GM12874 (cell line): ENCODE measurements around the gene UBE2I.

ENCODE experiments used
- TF ChIP-seq, protein P1 (sequence below): IDR thresholded peaks from 2 replicates; pipeline ENCODE4 v1.5.1; 2011; ENCODE audit warnings: low read depth, mild to moderate bottlenecking, control low read depth, low read length, moderate library complexity; ENCODE audit not compliant: insufficient read depth

The UBE2I gene

DNA sequence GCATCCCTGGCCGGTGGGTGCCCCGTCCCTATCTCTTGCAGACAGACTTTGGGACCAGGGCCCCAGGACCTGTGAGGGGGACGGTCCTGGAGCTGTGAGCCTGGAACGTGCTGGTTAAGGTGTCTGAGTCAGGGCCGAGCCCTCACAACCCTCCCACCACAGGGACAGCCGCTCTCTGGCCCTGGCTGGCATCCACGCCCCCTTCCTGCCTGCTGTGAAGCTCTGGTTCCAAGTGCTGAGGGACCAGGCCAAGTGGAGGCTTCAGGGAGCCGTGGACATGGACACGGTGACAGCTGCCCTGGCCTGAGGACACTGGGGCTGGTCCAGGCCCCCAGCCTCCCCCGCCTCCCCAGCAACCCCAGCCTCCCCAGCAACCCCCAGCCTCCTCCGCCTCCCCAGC, 35.7 kb downstream of the UBE2I start:
- TF ChIP-seq, protein P1, sequence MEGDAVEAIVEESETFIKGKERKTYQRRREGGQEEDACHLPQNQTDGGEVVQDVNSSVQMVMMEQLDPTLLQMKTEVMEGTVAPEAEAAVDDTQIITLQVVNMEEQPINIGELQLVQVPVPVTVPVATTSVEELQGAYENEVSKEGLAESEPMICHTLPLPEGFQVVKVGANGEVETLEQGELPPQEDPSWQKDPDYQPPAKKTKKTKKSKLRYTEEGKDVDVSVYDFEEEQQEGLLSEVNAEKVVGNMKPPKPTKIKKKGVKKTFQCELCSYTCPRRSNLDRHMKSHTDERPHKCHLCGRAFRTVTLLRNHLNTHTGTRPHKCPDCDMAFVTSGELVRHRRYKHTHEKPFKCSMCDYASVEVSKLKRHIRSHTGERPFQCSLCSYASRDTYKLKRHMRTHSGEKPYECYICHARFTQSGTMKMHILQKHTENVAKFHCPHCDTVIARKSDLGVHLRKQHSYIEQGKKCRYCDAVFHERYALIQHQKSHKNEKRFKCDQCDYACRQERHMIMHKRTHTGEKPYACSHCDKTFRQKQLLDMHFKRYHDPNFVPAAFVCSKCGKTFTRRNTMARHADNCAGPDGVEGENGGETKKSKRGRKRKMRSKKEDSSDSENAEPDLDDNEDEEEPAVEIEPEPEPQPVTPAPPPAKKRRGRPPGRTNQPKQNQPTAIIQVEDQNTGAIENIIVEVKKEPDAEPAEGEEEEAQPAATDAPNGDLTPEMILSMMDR: no peak

DNA sequence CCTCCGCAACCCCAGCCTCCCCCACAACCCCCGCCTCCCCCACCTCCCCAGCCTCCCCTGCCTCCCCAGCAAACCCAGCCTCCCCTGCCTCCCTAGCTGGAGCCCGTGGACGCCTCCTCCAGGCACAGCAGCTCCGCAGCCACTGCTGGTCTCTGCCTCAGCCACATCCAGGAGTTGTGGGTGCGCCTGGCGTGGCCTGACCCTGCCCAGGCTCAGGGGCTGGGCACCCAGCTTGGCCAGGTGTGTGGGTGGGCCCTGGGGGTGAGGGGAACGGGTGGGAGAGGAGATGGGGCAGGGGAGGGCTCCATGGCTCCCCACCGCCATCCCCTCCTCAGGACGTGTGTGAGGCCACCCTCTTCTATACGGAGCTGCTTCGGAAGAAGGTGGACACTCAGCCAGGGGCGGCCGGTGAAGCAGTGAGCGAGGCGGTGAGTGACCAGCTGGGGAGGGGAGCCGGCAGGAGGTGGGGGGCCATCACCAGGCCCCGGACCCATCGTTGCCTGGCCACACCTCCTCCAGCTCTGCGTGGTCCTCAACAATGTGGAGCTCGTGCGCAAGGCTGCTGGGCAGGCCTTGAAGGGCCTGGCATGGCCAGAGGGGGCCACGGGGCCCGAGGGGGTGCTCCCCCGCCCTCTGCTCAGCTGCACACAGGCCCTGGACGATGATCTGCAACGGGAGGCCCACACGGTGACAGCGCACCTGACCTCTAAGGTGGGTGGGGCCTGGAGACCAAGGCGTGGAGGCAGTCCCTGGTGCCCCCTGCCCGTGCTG, 36.4 kb downstream of the UBE2I start:
- TF ChIP-seq, protein P1: no peak

DNA sequence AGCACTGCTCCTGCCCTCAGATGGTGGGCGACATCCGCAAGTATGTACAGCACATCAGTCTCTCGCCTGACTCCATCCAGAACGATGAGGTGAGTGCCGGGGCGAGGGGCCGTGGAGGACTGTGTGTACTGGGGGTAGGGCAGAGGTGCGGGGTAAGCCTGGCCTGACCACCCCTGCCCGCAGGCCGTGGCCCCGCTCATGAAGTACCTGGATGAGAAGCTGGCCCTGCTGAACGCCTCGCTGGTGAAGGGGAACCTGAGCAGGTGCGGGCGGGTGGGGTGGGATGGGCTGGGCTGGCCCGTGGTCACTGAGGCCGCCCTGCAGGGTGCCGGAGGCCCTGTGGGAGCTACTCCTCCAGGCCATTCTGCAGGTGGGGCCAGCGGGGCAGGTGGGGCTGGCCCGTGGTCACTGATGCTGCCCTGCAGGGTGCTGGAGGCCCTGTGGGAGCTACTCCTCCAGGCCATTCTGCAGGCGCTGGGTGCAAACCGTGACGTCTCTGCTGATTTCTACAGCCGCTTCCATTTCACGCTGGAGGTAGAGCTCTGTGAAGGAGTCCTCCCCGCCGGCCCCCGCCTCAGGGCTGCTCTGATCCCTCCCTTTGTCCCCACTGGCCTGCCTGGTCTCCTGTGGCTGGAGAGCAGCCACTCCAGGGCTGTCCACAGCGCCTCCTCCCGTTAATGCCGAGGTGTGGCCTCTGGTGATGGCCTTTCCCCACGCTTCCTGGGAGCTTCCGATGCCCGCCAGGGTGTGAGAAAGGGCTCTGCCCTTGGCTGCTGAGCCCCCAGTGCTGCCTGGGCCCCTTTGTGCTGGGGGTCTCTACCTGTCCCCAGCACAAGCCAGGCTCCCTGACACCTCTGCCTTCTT, 37.2 kb downstream of the UBE2I start:
- TF ChIP-seq, protein P1: no peak

DNA sequence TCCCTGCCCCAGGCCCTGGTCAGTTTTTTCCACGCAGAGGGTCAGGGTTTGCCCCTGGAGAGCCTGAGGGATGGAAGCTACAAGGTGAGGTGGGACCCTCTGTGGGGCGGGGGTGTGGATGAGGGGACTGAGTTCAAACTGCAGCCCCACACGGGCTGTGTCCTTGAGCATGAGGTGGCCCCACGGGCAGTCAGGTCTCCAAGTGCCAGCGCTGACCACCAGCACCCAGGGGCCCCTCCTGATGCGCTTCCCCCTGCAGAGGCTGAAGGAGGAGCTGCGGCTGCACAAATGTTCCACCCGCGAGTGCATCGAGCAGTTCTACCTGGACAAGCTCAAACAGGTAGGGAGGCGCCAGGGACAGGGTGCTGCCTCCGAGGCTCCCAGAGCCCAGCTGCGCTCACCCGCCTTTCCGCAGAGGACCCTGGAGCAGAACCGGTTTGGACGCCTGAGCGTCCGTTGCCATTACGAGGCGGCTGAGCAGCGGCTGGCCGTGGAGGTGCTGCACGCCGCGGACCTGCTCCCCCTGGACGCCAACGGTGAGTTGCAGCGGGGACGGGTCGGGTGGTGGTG, 37.9 kb downstream of the UBE2I start:
- TF ChIP-seq, protein P1: no peak

DNA sequence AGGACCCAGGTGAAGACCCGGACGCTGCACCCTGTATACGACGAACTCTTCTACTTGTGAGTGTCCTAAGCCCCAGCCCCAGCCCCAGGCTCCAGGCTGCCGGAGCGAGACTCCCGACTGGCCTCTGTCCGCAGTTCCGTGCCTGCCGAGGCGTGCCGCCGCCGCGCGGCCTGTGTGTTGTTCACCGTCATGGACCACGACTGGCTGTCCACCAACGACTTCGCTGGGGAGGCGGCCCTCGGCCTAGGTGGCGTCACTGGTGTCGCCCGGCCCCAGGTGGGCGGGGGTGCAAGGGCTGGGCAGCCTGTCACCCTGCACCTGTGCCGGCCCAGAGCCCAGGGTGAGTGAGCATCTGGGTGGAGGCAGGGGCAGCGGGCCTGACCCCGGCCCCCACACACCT, 38.5 kb downstream of the UBE2I start:
- TF ChIP-seq, protein P1: no peak

DNA sequence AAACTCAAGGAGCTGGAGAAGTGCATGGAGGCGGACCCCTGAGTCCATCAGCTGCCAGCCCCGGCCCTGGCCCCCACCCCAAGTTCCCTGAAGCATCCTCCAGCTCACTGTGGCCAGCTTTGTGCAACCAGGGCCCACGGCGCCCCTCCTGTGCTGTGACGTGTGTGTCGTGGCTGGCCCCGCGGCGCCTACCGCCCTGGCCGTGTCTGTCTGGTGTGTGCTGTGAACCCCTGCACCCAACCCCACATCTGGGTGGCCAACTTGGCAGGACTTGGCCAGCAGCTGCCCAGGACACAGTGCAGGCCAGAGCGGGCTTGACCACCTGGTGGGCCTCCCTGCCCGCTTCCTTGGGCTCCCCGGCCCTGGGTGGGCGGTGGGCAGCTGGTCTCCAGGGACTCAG, 39.0 kb downstream of the UBE2I start:
- TF ChIP-seq, protein P1: no peak

DNA sequence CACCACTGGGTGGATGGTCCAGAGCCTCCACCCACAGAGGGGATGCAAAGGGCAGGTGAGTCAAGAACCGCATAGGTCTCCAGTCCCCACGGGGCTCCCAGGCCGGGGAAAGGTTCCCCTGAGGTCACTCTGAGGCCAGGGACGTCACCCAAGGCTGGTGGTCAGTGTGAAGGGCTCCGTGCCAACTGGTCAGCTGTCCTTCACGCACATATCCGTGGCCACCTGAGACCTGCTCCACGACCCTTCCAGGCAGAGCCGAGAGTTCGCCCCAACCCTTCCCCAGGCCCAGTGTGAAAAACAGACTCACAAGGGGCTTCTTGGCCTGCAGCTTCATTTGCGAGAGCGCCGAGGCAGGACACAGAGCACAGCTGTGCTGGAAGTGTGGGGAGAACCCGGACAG, 39.5 kb downstream of the UBE2I start:
- TF ChIP-seq, protein P1: no peak
